ENCODE results near the gene KRTAP4-9.

DNA sequence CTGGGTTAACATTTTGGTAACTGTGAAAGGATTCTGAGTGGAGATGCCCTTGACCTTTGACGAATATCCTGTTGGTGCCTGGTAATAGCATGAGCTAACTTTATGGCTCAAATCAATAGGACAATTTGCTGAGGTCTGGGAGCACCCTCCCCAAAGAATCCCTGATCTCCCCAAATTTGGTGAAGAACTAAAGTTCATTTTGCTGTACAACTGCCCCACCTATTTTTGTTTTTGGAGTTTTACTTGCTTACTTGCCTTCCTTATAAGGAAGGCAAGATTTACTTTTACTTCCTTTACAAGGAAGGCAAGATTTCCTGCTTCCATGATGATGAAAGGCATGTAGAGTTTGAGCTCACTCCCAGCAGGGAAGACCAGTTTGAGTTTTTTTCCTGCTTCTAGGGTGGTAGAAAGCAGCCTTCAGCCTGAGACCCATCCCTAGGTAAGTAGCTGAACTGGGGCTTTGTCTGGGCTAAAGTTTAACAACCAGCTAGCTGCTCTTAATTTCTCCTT, 2.8 kb downstream of the KRTAP4-9 start:
- TF ChIP-seq CTCF (IDR thresholded peaks at IDR 0.05; ENCODE audit: poor library complexity, severe bottlenecking) (no peak), EZH2 (IDR thresholded peaks at IDR 0.05; ENCODE audit: borderline replicate concordance, insufficient read depth, low read length, poor library complexity, severe bottlenecking) (no peak), SMC3 (conservative IDR thresholded peaks at IDR 0.05; ENCODE audit: poor library complexity) (no peak), POLR2AphosphoS5 (IDR thresholded peaks at IDR 0.05) (no peak), TAF1 (IDR thresholded peaks at IDR 0.05; ENCODE audit: low read depth) (no peak)

Data from neural cell (in vitro differentiated cells).